DOHH2 (cell line): ENCODE data around the gene NEAT1.

ENCODE experiments used
- EZH2phosphoT487 ChIP-seq: fragments of 200-600 bp; sonication (generic); IDR thresholded peaks from 2 replicates; pipeline ENCODE4 v1.6.1; 2017; ENCODE audit warnings: borderline replicate concordance, mild to moderate bottlenecking, antibody characterized with exemption, low read length, moderate library complexity, mixed read lengths
- TF ChIP-seq, protein P1 (sequence below): fragments of 200-600 bp; sonication (generic); IDR thresholded peaks from one replicate; pipeline ENCODE4 v1.5.1; 2014; ENCODE audit warnings: antibody characterized with exemption, mild to moderate bottlenecking, low read depth, low read length; ENCODE audit not compliant: poor library complexity, severe bottlenecking

DNA sequence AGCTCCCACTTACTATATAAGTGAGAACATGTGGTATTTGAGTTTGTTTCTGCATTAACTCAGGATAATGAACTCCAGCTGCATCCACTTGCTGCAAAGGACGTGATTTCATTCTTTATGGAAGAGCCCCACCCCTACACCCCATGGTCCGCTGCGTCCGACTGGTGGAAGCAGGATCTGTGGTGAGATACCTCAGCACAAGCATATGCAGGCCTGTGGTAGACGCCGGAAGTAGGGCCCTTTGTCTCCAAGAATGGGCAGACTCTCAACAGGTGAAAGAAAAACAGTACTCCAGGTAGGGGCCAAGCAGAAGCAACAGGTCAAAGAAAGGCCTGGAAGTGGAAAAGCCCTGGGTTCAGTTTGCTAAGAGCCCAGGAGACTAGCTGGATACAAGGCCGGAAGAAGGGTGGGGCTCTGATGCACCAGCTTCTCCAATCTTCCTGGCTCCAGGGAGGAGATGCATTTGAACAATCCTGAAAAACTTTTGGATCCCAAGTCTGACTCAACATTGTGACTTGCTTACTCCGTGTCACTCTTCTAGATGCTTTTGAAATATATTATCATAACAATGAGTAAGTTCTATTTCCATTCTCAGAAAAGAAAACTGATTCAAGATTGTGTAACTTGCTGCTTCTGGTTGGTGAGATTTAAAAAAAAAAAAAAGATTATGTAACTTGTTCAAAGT, 30.4 kb downstream of the NEAT1 start:
- TF ChIP-seq, protein P1, sequence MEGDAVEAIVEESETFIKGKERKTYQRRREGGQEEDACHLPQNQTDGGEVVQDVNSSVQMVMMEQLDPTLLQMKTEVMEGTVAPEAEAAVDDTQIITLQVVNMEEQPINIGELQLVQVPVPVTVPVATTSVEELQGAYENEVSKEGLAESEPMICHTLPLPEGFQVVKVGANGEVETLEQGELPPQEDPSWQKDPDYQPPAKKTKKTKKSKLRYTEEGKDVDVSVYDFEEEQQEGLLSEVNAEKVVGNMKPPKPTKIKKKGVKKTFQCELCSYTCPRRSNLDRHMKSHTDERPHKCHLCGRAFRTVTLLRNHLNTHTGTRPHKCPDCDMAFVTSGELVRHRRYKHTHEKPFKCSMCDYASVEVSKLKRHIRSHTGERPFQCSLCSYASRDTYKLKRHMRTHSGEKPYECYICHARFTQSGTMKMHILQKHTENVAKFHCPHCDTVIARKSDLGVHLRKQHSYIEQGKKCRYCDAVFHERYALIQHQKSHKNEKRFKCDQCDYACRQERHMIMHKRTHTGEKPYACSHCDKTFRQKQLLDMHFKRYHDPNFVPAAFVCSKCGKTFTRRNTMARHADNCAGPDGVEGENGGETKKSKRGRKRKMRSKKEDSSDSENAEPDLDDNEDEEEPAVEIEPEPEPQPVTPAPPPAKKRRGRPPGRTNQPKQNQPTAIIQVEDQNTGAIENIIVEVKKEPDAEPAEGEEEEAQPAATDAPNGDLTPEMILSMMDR: no peak
- no peak for TF ChIP-seq EZH2phosphoT487
